ENCODE data around the gene ST3GAL4.

ST3GAL4 gene

DNA sequence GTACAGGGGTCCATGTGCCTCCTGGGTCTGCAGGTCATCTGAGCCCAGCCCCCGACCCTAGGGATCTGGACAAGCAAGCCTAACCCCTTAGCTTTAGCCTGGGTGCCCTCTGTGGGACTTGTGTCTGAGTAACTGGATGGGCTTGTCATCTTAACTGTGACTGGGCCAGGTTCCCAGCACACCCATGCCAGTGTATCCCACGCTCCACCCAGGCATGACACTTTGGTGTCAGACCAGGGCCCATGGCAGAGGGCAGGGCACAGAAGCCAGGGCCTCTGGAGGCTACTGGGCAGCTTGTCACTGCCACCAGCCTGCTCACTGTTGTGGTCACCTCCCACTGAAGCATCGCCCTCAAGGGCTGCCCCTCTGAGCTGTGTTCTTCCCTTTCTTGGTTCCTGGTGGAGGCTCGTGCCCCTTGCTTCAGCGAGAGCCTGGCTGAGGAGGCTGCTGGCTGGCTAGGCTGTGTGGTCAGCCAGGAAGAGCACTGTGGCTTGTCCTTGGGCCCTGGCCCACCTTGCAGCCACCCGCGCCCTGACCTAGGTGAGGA, 80.8 kb downstream of the ST3GAL4 start:
- TF ChIP-seq, protein P1, sequence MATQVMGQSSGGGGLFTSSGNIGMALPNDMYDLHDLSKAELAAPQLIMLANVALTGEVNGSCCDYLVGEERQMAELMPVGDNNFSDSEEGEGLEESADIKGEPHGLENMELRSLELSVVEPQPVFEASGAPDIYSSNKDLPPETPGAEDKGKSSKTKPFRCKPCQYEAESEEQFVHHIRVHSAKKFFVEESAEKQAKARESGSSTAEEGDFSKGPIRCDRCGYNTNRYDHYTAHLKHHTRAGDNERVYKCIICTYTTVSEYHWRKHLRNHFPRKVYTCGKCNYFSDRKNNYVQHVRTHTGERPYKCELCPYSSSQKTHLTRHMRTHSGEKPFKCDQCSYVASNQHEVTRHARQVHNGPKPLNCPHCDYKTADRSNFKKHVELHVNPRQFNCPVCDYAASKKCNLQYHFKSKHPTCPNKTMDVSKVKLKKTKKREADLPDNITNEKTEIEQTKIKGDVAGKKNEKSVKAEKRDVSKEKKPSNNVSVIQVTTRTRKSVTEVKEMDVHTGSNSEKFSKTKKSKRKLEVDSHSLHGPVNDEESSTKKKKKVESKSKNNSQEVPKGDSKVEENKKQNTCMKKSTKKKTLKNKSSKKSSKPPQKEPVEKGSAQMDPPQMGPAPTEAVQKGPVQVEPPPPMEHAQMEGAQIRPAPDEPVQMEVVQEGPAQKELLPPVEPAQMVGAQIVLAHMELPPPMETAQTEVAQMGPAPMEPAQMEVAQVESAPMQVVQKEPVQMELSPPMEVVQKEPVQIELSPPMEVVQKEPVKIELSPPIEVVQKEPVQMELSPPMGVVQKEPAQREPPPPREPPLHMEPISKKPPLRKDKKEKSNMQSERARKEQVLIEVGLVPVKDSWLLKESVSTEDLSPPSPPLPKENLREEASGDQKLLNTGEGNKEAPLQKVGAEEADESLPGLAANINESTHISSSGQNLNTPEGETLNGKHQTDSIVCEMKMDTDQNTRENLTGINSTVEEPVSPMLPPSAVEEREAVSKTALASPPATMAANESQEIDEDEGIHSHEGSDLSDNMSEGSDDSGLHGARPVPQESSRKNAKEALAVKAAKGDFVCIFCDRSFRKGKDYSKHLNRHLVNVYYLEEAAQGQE (IDR thresholded peaks at IDR 0.05; ENCODE audit: insufficient read depth in 1 of 2, low read depth in 2 of 2, low read length in 2 of 2) = no peak
- TF ChIP-seq TAF1 (IDR thresholded peaks at IDR 0.05; ENCODE audit: borderline replicate concordance, insufficient read depth, low read length) (no peak), FOXP2 (optimal IDR thresholded peaks at IDR 0.05; ENCODE audit: borderline replicate concordance, extremely low read depth, extremely low read length, insufficient read depth) (no peak), SIN3A (IDR thresholded peaks at IDR 0.05; ENCODE audit: borderline replicate concordance, insufficient read depth, low read length) (no peak), POLR2AphosphoS5 (IDR thresholded peaks at IDR 0.05; ENCODE audit: low read depth, low read length) (no peak)

DNA sequence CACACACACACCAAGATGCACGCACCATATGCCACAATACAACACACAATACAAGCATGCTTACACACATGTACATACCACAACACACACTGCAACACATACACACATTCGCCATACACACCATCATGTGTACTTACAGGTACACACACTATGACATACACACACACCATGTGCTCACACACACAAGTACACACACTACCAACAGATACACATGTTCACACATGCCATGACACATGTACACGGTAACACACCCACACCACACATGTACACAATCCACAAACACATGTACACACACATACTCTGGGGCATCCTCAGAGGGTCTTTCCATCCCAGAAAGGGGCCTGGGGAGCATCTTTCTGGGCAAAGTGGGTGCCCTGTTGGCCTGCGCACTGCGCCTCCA, 82.2 kb downstream of the ST3GAL4 start:
- no peak for TF ChIP-seq TAF1 (IDR thresholded peaks at IDR 0.05; ENCODE audit: borderline replicate concordance, insufficient read depth, low read length)
- TF ChIP-seq FOXP2 (optimal IDR thresholded peaks at IDR 0.05; ENCODE audit: borderline replicate concordance, extremely low read depth, extremely low read length, insufficient read depth) = no peak
- TF ChIP-seq SIN3A (IDR thresholded peaks at IDR 0.05; ENCODE audit: borderline replicate concordance, insufficient read depth, low read length) = no peak
- no peak for TF ChIP-seq POLR2AphosphoS5 (IDR thresholded peaks at IDR 0.05; ENCODE audit: low read depth, low read length)
- TF ChIP-seq, protein P1 (IDR thresholded peaks at IDR 0.05; ENCODE audit: insufficient read depth in 1 of 2, low read depth in 2 of 2, low read length in 2 of 2) = no peak

DNA sequence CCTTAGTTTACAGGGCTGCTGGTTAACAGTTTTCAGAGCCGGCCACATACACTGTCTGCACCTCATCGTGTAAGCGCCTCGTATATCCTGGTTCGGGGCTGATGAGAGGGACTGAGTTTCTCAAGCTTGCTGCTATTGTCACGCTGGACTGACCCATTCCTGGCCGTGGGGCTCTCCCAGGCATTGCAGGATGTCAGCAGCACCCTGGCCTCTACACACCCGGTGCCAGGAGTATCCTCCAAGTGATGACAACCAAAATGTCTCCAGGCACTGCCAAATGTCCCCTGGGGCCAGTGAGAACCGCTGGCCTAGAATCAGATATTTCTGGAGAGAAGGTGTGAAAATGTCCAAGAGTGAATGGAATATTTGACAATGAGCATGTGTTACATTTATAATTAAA, 82.8 kb downstream of the ST3GAL4 start:
- TF ChIP-seq POLR2AphosphoS5 (IDR thresholded peaks at IDR 0.05; ENCODE audit: low read depth, low read length) (no peak), SIN3A (IDR thresholded peaks at IDR 0.05; ENCODE audit: borderline replicate concordance, insufficient read depth, low read length) (no peak), FOXP2 (optimal IDR thresholded peaks at IDR 0.05; ENCODE audit: borderline replicate concordance, extremely low read depth, extremely low read length, insufficient read depth) (no peak), TAF1 (IDR thresholded peaks at IDR 0.05; ENCODE audit: borderline replicate concordance, insufficient read depth, low read length) (no peak)
- TF ChIP-seq, protein P1 (IDR thresholded peaks at IDR 0.05; ENCODE audit: insufficient read depth in 1 of 2, low read depth in 2 of 2, low read length in 2 of 2) = no peak

DNA sequence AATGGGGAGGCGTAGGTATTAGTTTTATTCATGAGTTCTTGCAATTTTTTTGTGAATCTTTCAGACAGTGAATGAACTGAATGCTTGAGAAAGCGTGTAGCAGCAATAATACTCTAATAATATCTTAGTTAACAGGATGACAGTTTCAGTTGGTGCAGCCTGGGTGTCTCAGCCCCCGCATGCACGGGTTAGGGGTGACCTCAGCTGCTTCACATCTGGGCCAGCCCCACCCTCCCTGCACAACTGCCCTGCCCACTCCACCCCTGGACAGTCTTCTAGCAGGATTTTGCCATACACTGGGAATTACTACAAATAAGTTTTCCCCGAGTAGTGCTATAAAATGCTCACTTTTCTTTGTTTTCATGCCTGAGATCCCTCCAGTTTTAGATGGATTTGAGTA, 83.2 kb downstream of the ST3GAL4 start:
- TF ChIP-seq FOXP2 (optimal IDR thresholded peaks at IDR 0.05; ENCODE audit: borderline replicate concordance, extremely low read depth, extremely low read length, insufficient read depth) = no peak
- no peak for TF ChIP-seq POLR2AphosphoS5 (IDR thresholded peaks at IDR 0.05; ENCODE audit: low read depth, low read length)
- TF ChIP-seq, protein P1 (IDR thresholded peaks at IDR 0.05; ENCODE audit: insufficient read depth in 1 of 2, low read depth in 2 of 2, low read length in 2 of 2) = no peak
- no peak for TF ChIP-seq SIN3A (IDR thresholded peaks at IDR 0.05; ENCODE audit: borderline replicate concordance, insufficient read depth, low read length)
- TF ChIP-seq TAF1 (IDR thresholded peaks at IDR 0.05; ENCODE audit: borderline replicate concordance, insufficient read depth, low read length) = no peak

All from PFSK-1 (cell line).